ENCODE results near the gene GRIA1.

GRIA1 gene

DNA sequence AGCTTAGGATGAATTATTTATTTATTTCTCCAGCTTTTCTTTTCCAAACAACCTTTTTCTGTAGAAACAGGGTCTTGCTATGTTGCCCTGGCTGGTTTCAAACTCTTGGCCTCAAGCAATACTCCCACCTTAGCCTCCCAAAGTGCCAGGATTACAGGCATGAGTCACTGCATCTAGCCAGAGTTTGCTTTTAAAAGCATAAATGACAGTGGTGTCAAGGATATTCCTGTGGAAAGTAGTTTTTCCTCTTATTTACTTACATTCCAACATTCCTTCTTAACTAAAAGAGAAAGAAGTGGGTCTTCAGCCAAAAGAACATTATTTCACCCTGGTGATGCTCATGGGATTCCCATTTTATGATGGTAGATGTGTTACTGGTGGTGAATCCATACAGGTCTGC lies 62.4 kb downstream of the GRIA1 start:
- no peak for DNase-seq

DNA sequence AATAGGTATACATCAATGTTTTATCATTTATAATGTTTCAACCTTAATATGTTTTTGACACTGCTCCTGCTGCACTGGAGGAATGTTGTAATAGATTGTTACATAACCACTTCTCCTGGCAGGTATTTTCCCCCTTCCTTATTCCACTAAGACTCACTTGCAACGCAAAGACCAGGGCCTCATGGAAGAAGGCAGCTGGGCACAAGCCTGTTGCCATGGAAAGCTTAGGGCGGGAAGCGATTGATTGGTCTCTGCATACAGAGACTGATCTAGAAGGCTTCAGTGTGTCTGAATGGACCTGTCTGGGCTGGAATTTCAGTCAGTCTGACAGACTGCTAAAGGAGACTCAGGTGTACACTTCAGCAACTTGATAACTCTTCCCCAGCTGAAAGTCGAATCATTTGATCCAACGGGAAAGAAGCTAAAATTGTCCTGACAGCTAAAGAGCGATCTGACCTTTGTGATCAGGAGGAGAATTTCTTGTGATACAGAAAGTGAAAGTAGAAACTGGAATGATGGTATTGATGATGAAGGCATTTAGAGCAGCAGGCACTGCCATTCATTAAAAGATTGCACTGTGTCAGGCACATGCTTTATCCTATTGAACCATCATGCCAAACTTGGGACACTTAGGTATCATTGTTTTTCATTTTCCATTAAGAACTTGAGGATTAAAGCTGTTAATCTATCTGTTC lies 65.1 kb downstream of the GRIA1 start:
- DNase-seq: no peak

DNA sequence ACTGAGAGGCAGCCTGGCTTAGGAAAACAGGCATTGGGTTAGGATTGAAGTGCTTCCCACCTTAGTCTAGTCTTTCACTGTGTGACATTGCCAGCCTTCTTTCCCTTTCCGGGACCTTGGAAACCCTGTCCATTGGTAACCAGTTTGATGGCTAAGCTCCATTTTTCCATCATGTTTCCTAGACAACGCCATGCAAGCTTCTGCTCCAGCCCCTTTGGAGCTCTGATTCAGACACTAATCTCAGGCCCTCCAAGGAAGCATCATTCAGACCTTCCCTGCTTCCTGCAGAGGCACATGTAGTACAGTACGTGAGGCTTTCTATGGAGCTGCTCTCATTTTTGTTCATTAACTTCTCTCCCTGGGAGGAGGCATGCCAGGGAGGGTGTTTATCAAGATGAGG lies 68.5 kb downstream of the GRIA1 start:
- DNase-seq: no peak

DNA sequence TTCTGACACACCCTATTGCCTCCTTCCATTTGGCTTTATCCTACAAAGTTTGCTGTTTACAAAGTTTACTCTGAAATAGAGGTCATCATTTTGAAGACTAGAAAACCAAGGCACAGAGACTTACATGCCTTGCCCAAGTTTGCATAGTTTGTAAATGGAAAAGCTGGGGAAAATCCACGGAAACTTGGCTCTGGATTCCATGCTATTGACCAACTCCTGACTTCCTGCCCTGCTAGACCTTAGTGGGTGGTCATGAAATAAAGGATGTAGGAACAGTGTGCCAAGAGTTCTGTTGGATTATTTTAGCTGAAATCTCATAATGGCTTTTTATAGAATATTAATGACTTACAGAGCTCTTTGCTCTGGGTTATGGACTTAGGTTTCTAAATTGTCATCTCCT lies 69.5 kb downstream of the GRIA1 start:
- DNase-seq: no peak

DNA sequence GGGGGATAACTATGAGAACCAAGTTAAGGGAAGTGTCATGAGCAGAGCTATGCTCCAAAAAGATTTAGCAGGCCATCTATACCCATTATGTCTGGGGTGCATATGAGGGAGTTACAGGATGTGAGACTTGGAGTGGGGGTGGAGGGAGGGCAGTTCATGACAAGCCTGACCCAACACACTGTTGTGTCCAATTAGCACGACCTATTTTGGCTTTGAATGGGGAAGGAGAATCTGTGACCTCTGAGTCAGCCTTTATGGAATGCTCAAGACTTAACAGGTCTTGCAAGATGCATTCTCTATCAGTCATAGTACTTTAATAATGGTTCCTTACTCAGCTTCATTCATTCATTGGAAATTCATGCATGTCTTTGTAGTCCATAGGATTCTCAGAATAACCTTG lies 71.7 kb downstream of the GRIA1 start:
- DNase-seq: no peak

DNA sequence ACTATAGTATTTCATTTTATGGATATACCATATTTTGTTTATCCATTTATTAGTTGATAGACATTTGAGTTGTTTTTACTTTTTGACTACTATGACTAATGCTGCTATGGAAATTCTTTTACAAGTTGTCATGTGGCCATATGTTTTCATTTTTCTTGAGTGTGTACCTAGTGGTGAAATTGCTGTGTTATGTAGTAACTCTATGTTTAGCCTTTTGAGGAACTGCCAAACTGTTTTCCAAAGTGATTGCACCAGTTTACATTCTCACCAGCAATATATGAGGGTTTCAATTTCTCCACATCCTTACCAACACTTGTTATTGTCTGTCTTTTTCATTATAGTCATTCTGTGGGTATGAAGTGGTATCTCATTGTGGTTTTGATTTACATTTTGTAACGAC lies 75.4 kb downstream of the GRIA1 start:
- no peak for DNase-seq

DNA sequence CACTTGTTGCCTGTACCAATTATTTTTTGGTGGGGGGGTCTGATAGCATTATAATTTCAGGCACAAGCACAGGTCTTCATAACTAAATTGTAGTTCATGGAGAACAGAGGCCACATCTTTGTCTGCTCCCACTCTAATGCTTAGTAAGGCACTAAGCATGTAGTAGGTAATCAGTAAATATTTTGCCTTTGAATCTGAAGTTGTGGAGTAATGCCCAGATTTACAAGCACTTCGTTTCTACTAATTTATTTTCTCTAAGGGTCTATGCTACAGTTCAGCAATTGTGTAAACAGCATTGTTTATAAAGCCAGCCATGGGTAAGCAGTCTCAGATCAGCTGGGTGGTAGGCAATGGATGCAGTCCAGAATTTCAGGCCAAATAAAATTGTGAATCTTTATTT lies 78.6 kb downstream of the GRIA1 start:
- DNase-seq: no peak

DNA sequence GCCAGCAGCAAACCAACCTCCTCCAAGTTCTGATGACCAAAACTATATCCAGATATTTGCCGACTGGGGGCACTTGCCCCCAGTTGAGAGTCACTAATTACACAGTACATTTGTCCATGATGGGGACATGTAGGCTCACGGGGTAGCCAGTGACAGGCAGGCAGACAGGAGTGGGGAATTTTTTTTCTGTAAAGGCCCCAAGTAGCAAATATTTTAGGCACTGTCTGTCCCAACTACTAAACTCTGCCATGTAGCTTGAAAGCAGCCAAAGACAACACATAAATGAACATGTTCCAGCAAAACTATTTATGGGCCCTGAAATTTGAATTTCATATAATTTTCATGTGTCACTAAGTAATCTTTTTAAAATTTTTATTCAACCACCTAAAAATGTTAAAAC lies 80.7 kb downstream of the GRIA1 start:
- DNase-seq: no peak

DNA sequence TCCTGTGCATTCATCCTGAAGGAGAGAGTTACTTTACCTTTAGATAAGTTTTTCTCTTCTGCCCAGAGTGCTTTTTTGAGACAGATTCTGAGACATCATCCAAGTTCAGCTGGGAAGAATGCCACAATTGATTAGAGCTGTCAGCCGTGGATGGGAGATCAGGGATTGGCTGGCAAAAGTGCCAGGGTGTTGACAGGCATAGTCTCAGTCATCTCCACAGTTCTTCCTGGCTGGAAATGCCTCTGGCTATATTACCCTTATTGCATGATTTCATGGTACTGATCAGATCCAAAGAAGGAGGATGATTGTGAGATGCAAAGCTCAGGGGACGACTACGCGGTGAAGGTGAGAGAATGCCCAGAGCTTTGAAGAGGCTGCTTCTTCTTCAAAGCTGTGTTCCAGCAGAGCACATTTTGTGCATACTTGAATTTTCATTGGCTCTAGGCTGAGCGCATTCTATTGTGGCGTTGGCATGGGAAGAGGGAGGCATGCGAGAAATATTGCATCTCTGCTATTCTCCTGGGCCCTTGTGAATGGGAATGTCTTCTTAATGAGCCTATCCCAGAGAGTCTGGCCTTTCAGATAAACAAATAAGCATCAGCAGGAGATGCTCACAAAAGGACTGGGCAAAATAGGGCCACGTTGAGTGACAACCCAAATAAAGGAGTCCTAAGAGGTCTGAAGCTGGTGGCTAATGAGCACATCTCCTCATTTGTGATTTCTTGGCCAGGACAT lies 82.1 kb downstream of the GRIA1 start:
- DNase-seq: no peak

DNA sequence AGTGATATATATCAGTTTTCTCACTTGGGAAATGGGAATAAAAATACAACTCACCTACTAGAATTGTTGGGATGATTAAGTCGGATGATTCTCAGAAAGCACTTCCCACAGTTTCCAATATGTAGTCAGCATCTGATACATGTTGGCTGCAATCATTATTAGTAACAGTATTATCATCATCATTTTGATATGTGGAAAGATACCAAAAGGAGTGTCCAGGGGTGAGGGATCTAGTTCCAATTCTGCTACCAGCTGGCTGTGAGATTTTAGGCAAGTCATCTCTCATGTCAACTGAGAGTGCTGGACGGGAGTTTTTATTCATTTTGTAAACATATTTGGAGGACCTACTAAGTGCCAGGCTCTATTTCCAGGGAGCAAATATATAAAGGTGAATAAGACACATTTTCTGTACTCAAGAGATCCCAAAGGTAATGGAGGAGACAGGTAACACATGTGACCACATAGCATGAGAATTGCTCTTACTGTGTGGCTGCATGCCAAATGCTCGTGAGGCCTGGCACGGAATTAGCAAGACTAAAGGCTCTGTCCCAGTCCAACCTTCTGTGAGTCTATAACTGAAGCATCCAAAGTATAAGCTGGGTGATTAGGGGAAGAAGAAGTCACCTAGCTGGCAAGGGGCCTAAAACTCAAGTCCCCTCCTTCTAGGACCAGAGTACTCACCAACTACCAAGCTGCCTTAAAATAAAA lies 83.0 kb downstream of the GRIA1 start:
- DNase-seq: no peak

DNA sequence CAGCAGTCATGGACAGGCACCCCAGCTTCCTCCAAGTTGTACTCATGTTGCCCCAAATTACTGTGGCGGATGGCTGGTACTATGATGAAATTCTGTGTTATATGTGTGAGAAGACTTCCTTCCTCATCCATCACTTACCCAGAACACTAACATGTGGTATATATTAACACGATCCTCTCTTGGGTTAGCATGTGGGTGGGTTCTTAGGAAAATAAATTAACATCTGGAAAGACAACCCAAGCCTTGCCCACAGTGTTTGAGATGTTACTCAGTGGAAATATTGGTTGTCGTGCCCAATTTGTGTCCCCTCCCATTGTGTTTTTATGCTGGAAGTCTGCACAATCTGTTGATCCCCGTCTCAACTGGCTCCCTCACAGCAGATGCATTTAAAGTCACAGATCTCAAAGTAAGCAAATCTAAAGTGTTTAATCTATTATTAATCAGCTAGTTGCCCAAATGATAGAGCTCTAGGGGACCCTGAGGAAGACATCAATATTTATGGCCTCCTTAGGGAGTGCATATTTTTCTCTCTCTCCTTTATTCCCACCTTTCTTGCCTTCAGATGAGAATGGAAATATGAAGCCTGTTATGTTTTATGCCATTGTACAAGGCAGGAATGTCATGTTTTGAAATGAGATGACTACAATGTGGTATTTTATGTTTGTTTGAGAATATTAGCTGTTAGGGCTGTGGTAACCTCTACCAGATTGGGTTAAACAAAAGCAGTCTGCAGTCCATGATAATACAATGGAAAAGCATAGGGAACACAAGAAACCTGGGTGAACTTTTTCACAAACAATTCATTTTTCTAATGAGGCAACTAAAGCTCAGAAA lies 93.9 kb downstream of the GRIA1 start:
- DNase-seq: no peak

DNA sequence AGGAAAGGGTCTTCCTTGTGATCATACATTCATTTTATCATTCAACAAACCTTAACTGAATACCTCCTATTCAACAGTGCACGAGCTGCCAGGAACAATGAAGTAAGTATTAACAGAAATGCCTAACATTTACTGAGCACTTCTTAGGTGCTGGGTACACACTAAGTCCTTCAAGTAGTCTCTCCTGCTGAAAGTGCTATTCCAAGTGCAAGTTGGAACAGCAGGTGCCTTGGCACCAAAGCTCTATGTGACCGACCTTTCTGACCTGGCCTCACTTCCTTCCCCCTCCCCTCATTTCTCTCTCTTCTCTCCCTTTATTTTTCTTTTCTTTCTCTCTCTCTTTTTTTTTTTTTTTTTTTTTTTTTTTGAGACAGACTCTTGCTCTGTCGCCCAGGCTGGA lies 94.5 kb downstream of the GRIA1 start:
- no peak for DNase-seq

DNA sequence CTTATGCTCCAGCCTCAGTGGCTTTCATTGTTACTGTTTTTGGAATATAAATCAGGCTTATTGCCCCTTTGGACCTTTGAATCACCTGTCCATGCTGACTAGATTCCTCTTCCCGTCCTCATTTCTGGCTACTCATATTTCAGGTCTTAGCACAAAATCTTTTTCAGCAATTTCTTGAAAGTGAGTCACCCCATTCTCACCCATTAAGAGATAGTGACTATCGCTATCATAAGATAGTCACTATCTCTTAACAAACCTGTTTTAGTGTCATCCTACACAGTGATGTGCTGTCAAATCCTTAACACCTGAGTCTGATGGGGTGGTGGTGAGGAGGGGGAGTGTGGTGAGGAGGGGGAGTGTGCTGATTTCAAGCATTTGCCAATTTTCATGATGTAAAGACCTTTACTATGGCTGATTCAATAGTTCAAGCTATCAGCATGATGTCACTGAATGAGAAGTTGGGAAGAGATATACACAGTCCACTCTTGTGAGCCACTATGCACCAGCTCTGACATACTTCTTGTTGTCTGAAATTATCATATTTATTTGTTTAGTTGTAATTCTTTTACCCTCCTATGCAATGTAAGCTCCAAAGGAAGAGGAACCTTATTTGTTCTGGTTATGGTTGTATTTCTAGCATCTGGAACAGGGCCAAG lies 95.3 kb downstream of the GRIA1 start:
- DNase-seq: no peak

DNA sequence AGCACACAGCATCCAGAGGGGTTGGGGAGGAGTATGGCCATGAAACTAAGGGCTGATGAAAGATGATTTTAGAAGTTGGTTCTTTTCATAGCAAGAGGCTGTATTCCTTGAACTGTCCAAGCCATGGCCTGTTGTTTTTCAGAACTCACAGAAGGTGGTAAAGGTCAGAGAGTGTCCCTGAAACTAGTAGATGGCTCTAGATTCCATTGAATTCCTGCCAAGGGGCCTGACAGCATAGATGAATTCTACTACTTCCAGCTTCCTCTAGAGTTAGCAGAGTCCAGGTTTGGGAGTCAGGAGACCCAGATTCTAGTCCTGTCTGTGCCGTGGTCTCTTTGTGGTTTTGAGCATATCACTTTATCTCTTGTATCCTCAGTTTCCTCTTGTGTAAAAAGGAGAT lies 101.6 kb downstream of the GRIA1 start:
- DNase-seq: no peak

DNA sequence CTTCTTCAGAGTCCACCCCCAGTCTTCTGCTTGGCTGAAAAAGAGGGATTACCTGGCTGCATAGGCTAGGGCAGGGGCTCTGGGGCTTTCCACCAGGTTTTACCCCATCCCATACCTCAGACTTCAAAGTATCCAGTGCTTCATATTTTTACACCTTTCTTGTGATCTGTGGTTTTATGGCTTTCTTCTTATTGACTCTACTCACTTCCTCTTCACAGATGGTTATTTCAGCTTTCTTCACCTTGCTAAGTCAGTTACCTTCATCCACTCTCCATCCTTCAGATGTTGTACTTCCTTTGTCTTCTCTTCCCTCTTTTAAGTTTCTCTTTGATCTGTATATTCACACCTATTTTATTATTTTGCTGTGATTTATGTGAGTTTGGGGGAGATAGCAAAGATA lies 104.3 kb downstream of the GRIA1 start:
- no peak for DNase-seq

DNA sequence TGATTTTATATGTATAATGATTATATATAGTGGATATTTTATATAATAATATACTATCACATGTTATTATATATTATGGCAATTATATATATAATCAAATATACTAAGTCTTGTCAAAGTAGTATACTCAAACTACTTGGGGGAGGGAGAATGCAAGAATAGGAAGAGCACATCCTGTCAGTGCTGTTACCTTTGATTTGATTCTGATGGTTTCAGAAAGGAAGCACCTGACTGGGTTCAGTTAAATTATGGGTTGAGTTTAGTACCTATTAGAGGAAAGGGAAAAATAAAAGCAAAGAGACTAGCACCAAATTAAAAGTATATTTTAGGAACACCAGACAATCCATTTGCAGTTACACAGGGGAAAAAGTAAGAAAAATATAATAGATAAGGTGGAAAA lies 107.6 kb downstream of the GRIA1 start:
- DNase-seq: no peak

DNA sequence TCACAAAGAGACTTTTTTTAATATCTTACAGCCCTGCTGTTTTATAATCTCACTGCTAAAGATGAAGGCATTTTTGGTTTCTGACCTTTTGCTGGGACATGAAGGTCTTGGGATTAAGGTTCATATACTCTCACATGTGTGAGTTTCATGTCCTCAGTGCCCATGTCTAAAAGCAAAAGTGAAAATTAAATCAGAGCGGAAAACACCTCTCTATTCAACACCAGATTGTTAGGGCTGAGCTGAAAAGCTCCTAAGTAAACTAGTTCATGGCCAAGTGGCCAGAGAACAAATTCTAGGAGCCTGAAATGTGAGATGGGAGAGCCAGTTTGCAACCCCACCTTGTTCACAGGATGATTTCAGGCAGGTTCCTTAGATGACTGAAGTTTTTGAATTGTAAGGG lies 110.9 kb downstream of the GRIA1 start:
- no peak for DNase-seq

DNA sequence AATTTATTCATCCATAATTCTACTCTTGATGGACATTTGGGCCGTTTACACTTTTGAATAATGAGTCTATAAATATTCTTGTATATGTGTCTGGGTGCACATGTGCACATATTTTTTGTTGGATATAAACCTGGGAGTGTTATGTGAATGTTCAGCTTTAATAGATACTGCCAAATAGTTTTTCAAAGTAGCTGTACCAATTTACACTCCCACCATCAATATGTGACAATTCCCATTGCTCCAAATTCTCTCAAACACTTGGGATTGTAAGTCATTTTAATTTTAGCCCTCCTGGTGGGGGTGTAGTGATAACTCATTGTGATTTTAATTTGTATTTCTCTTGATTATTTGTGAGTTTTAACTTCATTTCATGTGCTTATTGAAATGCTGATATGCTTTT lies 114.9 kb downstream of the GRIA1 start:
- no peak for DNase-seq

DNA sequence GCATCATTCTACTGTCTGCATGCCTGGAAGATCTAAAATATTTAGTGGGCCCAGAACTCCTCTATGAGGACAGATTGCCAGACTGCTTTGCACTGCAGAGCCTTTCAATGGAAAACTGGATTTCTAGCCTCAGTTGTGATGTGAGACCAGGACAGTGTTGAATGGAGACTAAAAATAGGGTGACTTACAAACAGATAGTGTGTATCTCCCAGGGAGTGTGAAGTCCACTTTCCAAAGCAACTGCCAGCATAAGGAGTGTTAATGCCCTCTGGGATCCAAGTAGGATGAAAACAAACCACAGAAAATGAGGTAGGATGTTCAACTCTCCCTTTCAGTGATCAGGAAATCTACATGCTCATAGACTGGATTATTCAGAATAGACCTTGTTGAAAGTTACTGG lies 119.5 kb downstream of the GRIA1 start:
- DNase-seq: no peak

DNA sequence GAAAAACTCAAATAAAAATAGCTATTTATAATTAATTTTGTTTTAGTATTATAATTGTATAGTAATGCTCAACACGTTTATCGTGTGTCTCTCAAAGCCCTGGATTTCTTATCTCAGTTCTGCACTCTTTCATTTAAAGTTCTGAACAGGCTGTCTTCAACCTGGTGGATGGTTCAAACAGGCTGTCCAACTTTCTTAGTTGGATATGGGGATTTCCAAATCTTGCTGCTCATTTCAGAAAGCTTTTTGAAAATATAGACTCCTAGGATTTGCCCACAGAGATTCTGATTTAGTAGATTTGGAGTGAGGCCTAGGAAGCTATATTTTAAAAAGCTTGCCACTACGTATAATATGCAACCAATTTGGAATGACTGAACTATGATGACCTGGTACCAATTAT lies 120.3 kb downstream of the GRIA1 start:
- DNase-seq: no peak

DNA sequence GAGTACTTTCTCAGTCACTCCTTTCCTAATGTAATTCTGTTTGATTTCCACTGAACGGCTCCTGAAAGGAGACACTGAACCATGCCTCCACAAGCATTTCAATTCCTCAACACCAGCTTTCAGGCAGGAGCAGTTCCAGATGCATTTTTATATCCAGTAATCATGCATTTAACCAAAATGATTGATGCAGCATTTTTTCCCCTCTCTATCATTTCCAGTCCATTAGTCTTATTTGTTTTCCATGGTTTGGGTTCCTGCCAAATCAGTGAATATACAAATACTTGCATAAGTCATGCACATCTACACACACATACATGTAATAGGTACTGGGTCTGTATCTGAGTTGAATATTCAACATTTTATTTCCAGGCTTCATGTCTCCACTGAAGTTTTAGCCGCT lies 122.7 kb downstream of the GRIA1 start:
- no peak for DNase-seq

DNA sequence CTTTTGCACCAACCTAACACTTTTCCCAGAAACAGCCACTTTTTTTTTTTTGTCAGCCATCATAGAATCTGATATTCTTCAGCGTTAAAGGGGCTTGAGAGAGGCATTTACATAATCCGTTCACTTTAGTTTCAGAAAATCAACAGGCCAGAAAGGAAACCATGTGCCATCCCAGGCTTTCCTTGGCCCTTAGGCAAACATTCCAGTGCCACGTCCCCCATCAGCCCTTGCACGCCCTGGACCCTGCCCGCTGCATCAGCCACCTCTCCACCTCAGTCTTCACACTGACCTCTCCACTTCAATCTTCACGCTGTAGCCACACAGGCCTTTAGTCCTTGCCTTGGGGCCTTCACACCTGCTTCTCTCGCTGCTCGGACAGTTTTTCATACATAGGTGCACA lies 123.2 kb downstream of the GRIA1 start:
- no peak for DNase-seq

DNA sequence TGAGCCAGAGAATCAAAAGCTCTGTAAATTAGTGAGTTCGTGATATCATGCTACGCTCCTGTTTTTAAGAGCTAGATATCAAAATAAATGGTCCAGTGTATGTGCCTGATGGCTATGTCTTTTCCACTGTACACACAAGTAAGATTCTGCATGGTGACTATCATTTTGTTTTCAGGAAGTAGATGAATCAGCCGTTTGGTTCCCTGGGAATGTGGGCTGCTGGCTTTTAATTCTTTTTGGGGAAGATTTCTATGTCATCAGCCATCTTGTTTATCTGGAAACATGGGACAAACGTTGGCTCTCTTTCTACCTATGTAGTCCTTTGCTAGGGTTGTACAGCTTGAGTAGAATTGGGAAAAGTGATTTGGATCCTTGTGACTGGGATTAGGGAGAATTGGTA lies 126.7 kb downstream of the GRIA1 start:
- no peak for DNase-seq

Data from CD4-positive, alpha-beta T cell treated with Interferon gamma for 1 hour (primary cell).